Loucy (cell line): Measurements from ENCODE around the gene HCFC1.

ENCODE experiments used
- H2AFZ ChIP-seq: fragments of 200-600 bp; sonication (generic); 2 replicates; pipeline ENCODE4 v1.6.0; 2016; ENCODE audit warnings: antibody characterized with exemption, mild to moderate bottlenecking, low read length, moderate library complexity
- H3F3A ChIP-seq: fragments of 200-600 bp; 2 replicates; pipeline ENCODE4 v1.6.0; 2016; ENCODE audit warnings: antibody characterized with exemption, low read depth, mild to moderate bottlenecking
- H3K27me3 ChIP-seq: fragments of 200-600 bp; sonication (generic); 2 replicates; pipeline ENCODE4 v1.6.1; 2014; ENCODE audit warnings: low read length, mild to moderate bottlenecking; ENCODE audit not compliant: insufficient read depth, poor library complexity, severe bottlenecking
- H3K36me3 ChIP-seq: fragments of 200-600 bp; sonication (generic); 2 replicates; pipeline ENCODE4 v1.6.1; 2016; ENCODE audit warnings: low read length; ENCODE audit not compliant: insufficient read depth
- H3K4me1 ChIP-seq: fragments of 200-600 bp; sonication (generic); 2 replicates; pipeline ENCODE4 v1.5.1; 2014; ENCODE audit warnings: low read length, mild to moderate bottlenecking; ENCODE audit not compliant: insufficient read depth, poor library complexity, severe bottlenecking
- H3K4me2 ChIP-seq: fragments of 200-600 bp; sonication (generic); 2 replicates; pipeline ENCODE4 v1.6.0; 2014; ENCODE audit warnings: antibody characterized with exemption, low read length, low read depth, mild to moderate bottlenecking; ENCODE audit not compliant: poor library complexity, severe bottlenecking
- H3K4me3 ChIP-seq: fragments of 200-600 bp; sonication (generic); 2 replicates; pipeline ENCODE4 v1.5.1; 2014; ENCODE audit warnings: low read length, mild to moderate bottlenecking, mixed read lengths; ENCODE audit not compliant: poor library complexity, severe bottlenecking
- H3K79me2 ChIP-seq: fragments of 200-600 bp; sonication (generic); 2 replicates; pipeline ENCODE4 v1.6.1; 2014; ENCODE audit warnings: low read length; ENCODE audit not compliant: insufficient read depth
- H3K9ac ChIP-seq: fragments of 200-600 bp; sonication (generic); 2 replicates; pipeline ENCODE4 v1.6.0; 2014; ENCODE audit warnings: mild to moderate bottlenecking, low read depth, low read length, moderate library complexity; ENCODE audit not compliant: poor library complexity, severe bottlenecking
- H3K9me2 ChIP-seq: fragments of 200-600 bp; sonication (generic); replicated peaks from 2 replicates; pipeline ENCODE4 v1.6.1; 2016; ENCODE audit warnings: low read depth, low read length, mixed read lengths
- H3K9me3 ChIP-seq: fragments of 200-600 bp; sonication (generic); 2 replicates; pipeline ENCODE4 v1.6.1; 2014; ENCODE audit warnings: mild to moderate bottlenecking, antibody characterized with exemption, low read length, low read depth; ENCODE audit not compliant: insufficient read depth
- H4K20me1 ChIP-seq: fragments of 200-600 bp; sonication (generic); 2 replicates; pipeline ENCODE4 v1.6.0; 2014; ENCODE audit warnings: antibody characterized with exemption, low read length, mild to moderate bottlenecking; ENCODE audit not compliant: insufficient read depth, poor library complexity, severe bottlenecking
- CTCF ChIP-seq: fragments of 200-600 bp; sonication (generic); conservative IDR thresholded peaks from 2 replicates; pipeline ENCODE4 v1.5.1; 2014; ENCODE audit warnings: mild to moderate bottlenecking, antibody characterized with exemption, low read length
- EZH2phosphoT487 ChIP-seq: fragments of 200-600 bp; IDR thresholded peaks from 2 replicates; pipeline ENCODE4 v1.6.1; 2018; ENCODE audit warnings: antibody characterized with exemption, mild to moderate bottlenecking, moderate library complexity, borderline replicate concordance

Gene HCFC1

DNA sequence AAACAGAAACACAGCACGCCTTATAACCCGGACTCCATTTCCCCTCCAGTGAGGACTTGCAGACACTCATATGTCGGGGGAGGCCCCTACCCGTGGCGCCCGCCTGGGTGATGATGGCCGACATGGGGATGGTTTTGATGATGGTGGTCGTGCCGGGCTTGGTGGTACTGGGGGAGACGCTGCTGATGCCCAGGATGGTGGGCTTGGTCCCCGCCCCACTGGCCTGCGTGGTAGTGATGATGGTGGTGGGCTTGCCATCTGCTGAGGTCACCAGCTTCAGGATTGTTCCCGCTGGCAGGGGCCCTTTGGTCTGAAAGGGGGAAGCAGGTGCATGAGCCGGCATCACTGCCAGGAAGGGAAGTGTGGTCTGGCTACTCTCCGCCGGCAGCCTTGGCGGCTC, 14.4 kb downstream of the HCFC1 start:
- Histone ChIP-seq H3K36me3 (peaks cover 100% of the 10 kb centered on the region; the same call in 1 of the 2 replicates), H3F3A (no peaks in the 10 kb centered on the region), H3K79me2 (peaks cover 13% of the 10 kb centered on the region; the same call in 1 of the 2 replicates), H3K9me3 (no peaks in the 10 kb centered on the region), H2AFZ (no peak overlapping the region), H3K27me3 (no peaks in the 10 kb centered on the region), H3K4me2 (no peak overlapping the region), H4K20me1 (peaks cover 9% of the 10 kb centered on the region), H3K4me1 (no peaks in the 10 kb centered on the region), H3K9me2 (no peaks in the 10 kb centered on the region), H3K9ac (no peak overlapping the region), H3K4me3 (no peak overlapping the region)
- TF ChIP-seq EZH2phosphoT487, result no peak
- no peak for TF ChIP-seq CTCF

- Histone ChIP-seq H2AFZ (no peak overlapping the region), H3K79me2 (peaks cover 4% of the 10 kb centered on the region; the same call in 1 of the 2 replicates), H4K20me1 (peaks cover 9% of the 10 kb centered on the region), H3K4me3 (no peak overlapping the region), H3K27me3 (no peaks in the 10 kb centered on the region), H3K4me2 (no peak overlapping the region), H3K36me3 (peaks cover 100% of the 10 kb centered on the region; the same call in 1 of the 2 replicates), H3F3A (no peaks in the 10 kb centered on the region), H3K9ac (no peak overlapping the region), H3K4me1 (no peaks in the 10 kb centered on the region), H3K9me3 (no peaks in the 10 kb centered on the region), H3K9me2 (no peaks in the 10 kb centered on the region)
- TF ChIP-seq EZH2phosphoT487 (no peak), CTCF (no peak)
Observed at GRCh38 chrX:153956044-153956907, 15.3 kb downstream of the HCFC1 start.

- Histone ChIP-seq H4K20me1 (peaks cover 5% of the 10 kb centered on the region), H3K4me3 (no peak overlapping the region), H2AFZ (no peak overlapping the region), H3K9me3 (no peaks in the 10 kb centered on the region), H3K4me2 (no peak overlapping the region), H3K79me2 (no peaks in the 10 kb centered on the region), H3K9ac (no peak overlapping the region), H3K36me3 (peaks cover 100% of the 10 kb centered on the region; the same call in 1 of the 2 replicates), H3K27me3 (no peaks in the 10 kb centered on the region), H3F3A (no peaks in the 10 kb centered on the region), H3K9me2 (no peaks in the 10 kb centered on the region), H3K4me1 (no peaks in the 10 kb centered on the region)
- TF ChIP-seq EZH2phosphoT487, result no peak
- TF ChIP-seq CTCF, result no peak
Observed at GRCh38 chrX:153955228-153955732, 16.3 kb downstream of the HCFC1 start.
